ENCODE data around the gene CFLAR. TPM values are rescaled to one million over a fixed set of nuclear protein-coding genes. Genes with fewer than 3 reads are reported as not detected.
A peak's percentile ranks its signal among the peaks of the same experiment; 100 is the strongest.
"Not testable (repeated sequence)": the region's sequence is repeated elsewhere in the genome, so short reads cannot be mapped to it uniquely, and the experiment has no call there.

The CFLAR gene
- total RNA-seq, 2 experiments from 2014 or later = 90.4 to 95.0 TPM

- ATAC-seq = no peak
- H3K27me3 Mint-ChIP-seq (ENCODE audit: low read depth) = peaks cover 6% of the 10 kb centered on the region
- peaks cover 53% of the 10 kb centered on the region for H3K36me3 Mint-ChIP-seq (ENCODE audit: low read depth)
These were observed 51.6 kb downstream of the CFLAR start for GRCh38 chr2:201167546-201167945.

GRCh38 chr2:201168496-201168895, 52.5 kb downstream of the CFLAR start:
- H3K9me3 Mint-ChIP-seq (ENCODE audit: insufficient read depth); H3K27me3 Mint-ChIP-seq (ENCODE audit: low read depth); DNase-seq; POLR2A ChIA-PET; H3K4me1 Mint-ChIP-seq (ENCODE audit: low read depth); H3K4me3 Mint-ChIP-seq; H3K27ac Mint-ChIP-seq; ATAC-seq: not testable (repeated sequence)
- H3K36me3 Mint-ChIP-seq (ENCODE audit: low read depth) = peaks cover 44% of the 10 kb centered on the region
- CTCF ChIA-PET = interaction anchor here (0.8 to 2.0 kb wide), 2 partner anchors 9 to 64 kb away, joined by 3 to 7 read pairs; no protein-coding TSS in a partner anchor

More at GRCh38 chr2:201167546-201167945, 51.6 kb downstream of the CFLAR start:
- H3K27ac Mint-ChIP-seq = no peak overlapping the region
- DNase-seq = no peak
- POLR2A ChIA-PET = interaction anchor here (1.3 kb wide), 1 partner anchor 49 kb away, joined by 4 read pairs; no protein-coding TSS in a partner anchor
- H3K9me3 Mint-ChIP-seq (ENCODE audit: insufficient read depth) = no peaks in the 10 kb centered on the region
- H3K4me1 Mint-ChIP-seq (ENCODE audit: low read depth) = no peaks in the 10 kb centered on the region
- H3K4me3 Mint-ChIP-seq = no peak overlapping the region
- CTCF ChIA-PET = interaction anchor here (1.1 kb wide), 1 partner anchor 65 kb away, joined by 3 read pairs; no protein-coding TSS in a partner anchor

- H3K27ac Mint-ChIP-seq = no peak overlapping the region
- DNase-seq (no peak), ATAC-seq (no peak)
- H3K4me3 Mint-ChIP-seq = no peak overlapping the region
- CTCF ChIA-PET = interaction anchor here (0.9 to 2.4 kb wide), 6 partner anchors 13 to 270 kb away, joined by 3 to 8 read pairs (median 4); no protein-coding TSS in a partner anchor
- H3K36me3 Mint-ChIP-seq (ENCODE audit: low read depth) = peaks cover 23% of the 10 kb centered on the region
- H3K4me1 Mint-ChIP-seq (ENCODE audit: low read depth) = peaks cover 20% of the 10 kb centered on the region
- H3K9me3 Mint-ChIP-seq (ENCODE audit: insufficient read depth) = no peaks in the 10 kb centered on the region
- H3K27me3 Mint-ChIP-seq (ENCODE audit: low read depth) = peaks cover 6% of the 10 kb centered on the region
- POLR2A ChIA-PET = interaction anchor here (0.6 to 1.3 kb wide), 2 partner anchors 51 to 100 kb away, joined by 3 to 5 read pairs; partner anchors contain the start of gene HYCC2
These were observed 55.4 kb downstream of the CFLAR start for GRCh38 chr2:201171259-201171814.

GRCh38 chr2:201172279-201172678, 56.3 kb downstream of the CFLAR start:
- peaks cover 6% of the 10 kb centered on the region for H3K27me3 Mint-ChIP-seq (ENCODE audit: low read depth)
- ChIA-PET POLR2A (no interaction called here), CTCF (interaction anchor here (0.9 to 2.4 kb wide), 4 partner anchors 60 to 271 kb away, joined by 3 to 8 read pairs (median 4); no protein-coding TSS in a partner anchor)
- H3K4me1 Mint-ChIP-seq (ENCODE audit: low read depth) = peaks cover 25% of the 10 kb centered on the region
- no peaks in the 10 kb centered on the region for H3K9me3 Mint-ChIP-seq (ENCODE audit: insufficient read depth)
- ATAC-seq = no peak
- H3K27ac Mint-ChIP-seq = no peak overlapping the region
- DNase-seq = no peak
- no peak overlapping the region for H3K4me3 Mint-ChIP-seq
- H3K36me3 Mint-ChIP-seq (ENCODE audit: low read depth) = peaks cover 15% of the 10 kb centered on the region

- DNase-seq (no peak), ATAC-seq (no peak)
- Mint-ChIP-seq H3K36me3 (ENCODE audit: low read depth) (no peaks in the 10 kb centered on the region), H3K9me3 (ENCODE audit: insufficient read depth) (no peaks in the 10 kb centered on the region), H3K4me3 (no peak overlapping the region), H3K27ac (no peak overlapping the region), H3K4me1 (ENCODE audit: low read depth) (peaks cover 28% of the 10 kb centered on the region), H3K27me3 (ENCODE audit: low read depth) (peaks cover 2% of the 10 kb centered on the region)
- ChIA-PET POLR2A (no interaction called here), CTCF (interaction anchor here (0.6 kb wide), 1 partner anchor 270 kb away, joined by 3 read pairs; no protein-coding TSS in a partner anchor)
These were observed 58.7 kb downstream of the CFLAR start for GRCh38 chr2:201174687-201175086.

- H3K36me3 Mint-ChIP-seq (ENCODE audit: low read depth) = no peaks in the 10 kb centered on the region
These were observed 60.1 kb downstream of the CFLAR start for GRCh38 chr2:201176081-201176481.

GRCh38 chr2:201180010-201180409, 64.0 kb downstream of the CFLAR start:
- Mint-ChIP-seq H3K36me3 (ENCODE audit: low read depth) (peaks cover 17% of the 10 kb centered on the region), H3K4me1 (ENCODE audit: low read depth) (peaks cover 38% of the 10 kb centered on the region), H3K27me3 (ENCODE audit: low read depth) (no peaks in the 10 kb centered on the region), H3K27ac (no peak overlapping the region), H3K9me3 (ENCODE audit: insufficient read depth) (no peaks in the 10 kb centered on the region), H3K4me3 (no peak overlapping the region)
- DNase-seq (no peak), ATAC-seq (no peak)
- CTCF ChIA-PET = interaction anchor here (1.1 to 9.0 kb wide), 5 partner anchors 54 to 279 kb away, joined by 3 to 455 read pairs (median 4); no protein-coding TSS in a partner anchor
- POLR2A ChIA-PET = interaction anchor here (1.2 kb wide), 1 partner anchor 53 kb away, joined by 8 read pairs; no protein-coding TSS in a partner anchor

More at GRCh38 chr2:201176081-201176481, 60.1 kb downstream of the CFLAR start:
- Mint-ChIP-seq H3K4me1 (ENCODE audit: low read depth) (peaks cover 36% of the 10 kb centered on the region), H3K27ac (no peak overlapping the region), H3K9me3 (ENCODE audit: insufficient read depth) (no peaks in the 10 kb centered on the region), H3K4me3 (no peak overlapping the region), H3K27me3 (ENCODE audit: low read depth) (no peaks in the 10 kb centered on the region)
- POLR2A ChIA-PET = no interaction called here
- CTCF ChIA-PET = interaction anchor here (0.7 to 9.0 kb wide), 8 partner anchors 18 to 275 kb away, joined by 3 to 455 read pairs (median 11); partner anchors contain the start of gene ORC2
- no peak for ATAC-seq
- no peak for DNase-seq

GRCh38 chr2:201182650-201183364, 66.8 kb downstream of the CFLAR start, which contains the start of gene CASP10:
TSS of gene CASP10 (plus strand) at chr2:201183141. CDS start at chr2:201185778, 2,637 bp downstream.
- DNase-seq (peak; percentile 60), ATAC-seq (peak; percentile 79)
- Mint-ChIP-seq H3K9me3 (ENCODE audit: insufficient read depth) (no peaks in the 10 kb centered on the region), H3K4me1 (ENCODE audit: low read depth) (peaks cover 46% of the 10 kb centered on the region), H3K27me3 (ENCODE audit: low read depth) (no peaks in the 10 kb centered on the region), H3K36me3 (ENCODE audit: low read depth) (peaks cover 42% of the 10 kb centered on the region), H3K27ac (peak within 1 kb of the TSS; percentile 93), H3K4me3 (peak within 1 kb of the TSS; percentile 97)
- CTCF ChIA-PET = interaction anchor here (0.7 to 9.0 kb wide), 47 partner anchors 11 to 470 kb away, joined by 3 to 455 read pairs (median 4); partner anchors contain the start of genes CASP8, CFLAR, NIF3L1 and ORC2
- POLR2A ChIA-PET = interaction anchor here (0.5 to 2.6 kb wide), 28 partner anchors 9 to 334 kb away, joined by 3 to 97 read pairs (median 4); partner anchors contain the start of genes CASP8, CFLAR, CLK1 and NIF3L1

GRCh38 chr2:201183365-201183727, 67.4 kb downstream of the CFLAR start:
- POLR2A ChIA-PET = interaction anchor here (0.5 to 2.6 kb wide), 23 partner anchors 8 to 335 kb away, joined by 3 to 97 read pairs (median 4); partner anchors contain the start of genes CASP8, CFLAR, CLK1 and NIF3L1
- Mint-ChIP-seq H3K9me3 (ENCODE audit: insufficient read depth) (peaks cover 2% of the 10 kb centered on the region), H3K27me3 (ENCODE audit: low read depth) (no peaks in the 10 kb centered on the region), H3K36me3 (ENCODE audit: low read depth) (peaks cover 48% of the 10 kb centered on the region), H3K4me1 (ENCODE audit: low read depth) (peaks cover 50% of the 10 kb centered on the region), H3K4me3 (peak overlapping the region; percentile 97), H3K27ac (peak overlapping the region; percentile 93)
- peak; percentile 10 for ATAC-seq
- no peak for DNase-seq
- CTCF ChIA-PET = interaction anchor here (0.7 to 9.0 kb wide), 42 partner anchors 11 to 296 kb away, joined by 3 to 455 read pairs (median 5); partner anchors contain the start of genes CASP8, NIF3L1, ORC2 and PPIL3

- peak overlapping the region; percentile 97 for H3K4me3 Mint-ChIP-seq
- H3K27me3 Mint-ChIP-seq (ENCODE audit: low read depth); DNase-seq; H3K9me3 Mint-ChIP-seq (ENCODE audit: insufficient read depth): not testable (repeated sequence)
- peaks cover 53% of the 10 kb centered on the region for H3K4me1 Mint-ChIP-seq (ENCODE audit: low read depth)
- peaks cover 52% of the 10 kb centered on the region for H3K36me3 Mint-ChIP-seq (ENCODE audit: low read depth)
- ChIA-PET POLR2A (interaction anchor here (0.8 to 2.6 kb wide), 13 partner anchors 8 to 320 kb away, joined by 4 to 97 read pairs (median 7); partner anchors contain the start of genes CASP8, CFLAR, CLK1 and NIF3L1), CTCF (interaction anchor here (1.3 to 9.0 kb wide), 17 partner anchors 10 to 294 kb away, joined by 3 to 455 read pairs (median 8); partner anchors contain the start of genes CASP8, NIF3L1, ORC2 and PPIL3)
- H3K27ac Mint-ChIP-seq = peak overlapping the region; percentile 85
- ATAC-seq = peak; percentile 17
These were observed 67.9 kb downstream of the CFLAR start for GRCh38 chr2:201183835-201184234.

GRCh38 chr2:201184248-201184647, 68.3 kb downstream of the CFLAR start:
- H3K27me3 Mint-ChIP-seq (ENCODE audit: low read depth); H3K9me3 Mint-ChIP-seq (ENCODE audit: insufficient read depth); DNase-seq: not testable (repeated sequence)
- H3K4me1 Mint-ChIP-seq (ENCODE audit: low read depth) = peaks cover 55% of the 10 kb centered on the region
- H3K4me3 Mint-ChIP-seq = peak overlapping the region; percentile 97
- ChIA-PET POLR2A (interaction anchor here (2.5 to 2.6 kb wide), 2 partner anchors 49 to 67 kb away, joined by 32 to 97 read pairs; partner anchors contain the start of gene CFLAR), CTCF (interaction anchor here (1.5 to 9.0 kb wide), 5 partner anchors 10 to 283 kb away, joined by 6 to 455 read pairs (median 15); no protein-coding TSS in a partner anchor)
- peak overlapping the region; percentile 85 for H3K27ac Mint-ChIP-seq
- peak; percentile 32 for ATAC-seq
- peaks cover 56% of the 10 kb centered on the region for H3K36me3 Mint-ChIP-seq (ENCODE audit: low read depth)
